ENCODE results near the gene MVB12B.
"Not testable (repeated sequence)": the region's sequence is repeated elsewhere in the genome, so short reads cannot be mapped to it uniquely, and the experiment has no call there.

The MVB12B gene

DNA sequence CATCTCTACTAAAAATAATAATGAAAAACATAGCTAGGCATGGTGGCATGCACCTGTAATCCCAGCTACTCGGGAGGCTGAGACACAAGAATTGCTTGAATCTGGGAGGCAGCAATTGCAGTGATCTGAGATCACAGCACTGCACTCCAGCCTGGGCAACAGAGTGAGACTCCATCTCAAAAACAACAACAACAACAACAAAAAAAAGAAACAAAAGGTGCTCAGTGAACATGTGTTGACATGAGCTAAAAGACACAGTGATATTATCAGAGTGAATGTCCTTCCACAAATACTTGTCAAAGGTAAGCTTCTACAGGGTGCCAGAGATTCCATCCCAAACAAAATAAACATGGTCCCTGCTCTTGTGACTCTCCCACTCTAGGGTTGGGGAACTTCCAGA, 211.9 kb downstream of the MVB12B start:
- Histone ChIP-seq H3K4me3 (ENCODE audit: low read length) (no peak overlapping the region), H3K9ac (ENCODE audit: low read length) (no peak overlapping the region), H3K27me3 (replicated peaks; ENCODE audit: control insufficient read depth, insufficient read depth, low read length) (peaks cover 29% of the 10 kb centered on the region), H3K4me1 (ENCODE audit: control insufficient read depth, insufficient read depth, low read length) (no peaks in the 10 kb centered on the region), H3K36me3 (ENCODE audit: control insufficient read depth, insufficient read depth, low read length, severe bottlenecking) (no peaks in the 10 kb centered on the region), H3K9me3 (ENCODE audit: control insufficient read depth, low read length) (no peaks in the 10 kb centered on the region)
- DNase-seq (ENCODE audit: low read depth) = no peak

DNA sequence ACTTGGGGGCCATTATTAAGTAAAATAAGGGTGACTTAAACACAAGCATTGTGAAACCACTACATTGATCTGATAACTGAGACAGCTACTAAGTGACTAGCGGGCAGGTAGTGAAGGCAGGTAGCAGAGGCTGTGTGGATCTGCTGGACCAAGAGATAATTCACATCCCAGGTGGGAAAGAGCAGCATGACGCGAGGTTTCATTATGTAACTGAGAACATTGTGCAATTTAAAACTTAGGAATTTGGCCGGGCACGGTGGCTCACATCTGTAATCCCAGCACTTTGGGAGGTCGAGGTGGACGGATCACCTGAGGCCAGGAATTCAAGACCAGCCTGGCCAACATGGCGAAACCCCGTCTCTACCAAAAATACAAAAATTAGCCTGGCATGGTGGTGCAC, 213.8 kb downstream of the MVB12B start:
- not testable (repeated sequence) for H3K9ac ChIP-seq (ENCODE audit: low read length); DNase-seq (ENCODE audit: low read depth); H3K9me3 ChIP-seq (ENCODE audit: control insufficient read depth, low read length); H3K4me3 ChIP-seq (ENCODE audit: low read length); H3K36me3 ChIP-seq (ENCODE audit: control insufficient read depth, insufficient read depth, low read length, severe bottlenecking); H3K4me1 ChIP-seq (ENCODE audit: control insufficient read depth, insufficient read depth, low read length)
- peaks cover 17% of the 10 kb centered on the region for H3K27me3 ChIP-seq (replicated peaks; ENCODE audit: control insufficient read depth, insufficient read depth, low read length)

DNA sequence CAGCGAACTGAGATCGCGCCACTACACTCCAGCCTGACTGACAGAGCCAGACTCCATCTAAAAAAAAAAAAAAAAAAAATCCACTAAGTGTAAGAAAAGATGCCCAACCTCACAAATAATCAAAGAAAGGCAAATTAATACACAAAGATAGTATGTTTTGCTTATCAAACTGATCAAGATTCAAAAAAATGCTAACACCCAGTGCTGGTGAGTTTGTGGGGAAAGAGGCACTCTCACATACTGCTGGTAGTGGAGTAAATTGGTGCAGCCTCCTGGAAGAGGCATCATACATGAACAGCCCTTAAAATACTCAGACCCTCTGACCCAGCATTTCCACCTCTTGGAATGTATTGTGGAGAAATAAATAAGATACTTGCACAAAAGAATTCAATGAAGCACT, 216.9 kb downstream of the MVB12B start:
- no peak overlapping the region for H3K9ac ChIP-seq (ENCODE audit: low read length)
- DNase-seq (ENCODE audit: low read depth) = no peak
- H3K9me3 ChIP-seq (ENCODE audit: control insufficient read depth, low read length) = no peaks in the 10 kb centered on the region
- H3K4me3 ChIP-seq (ENCODE audit: low read length) = no peak overlapping the region
- H3K36me3 ChIP-seq (ENCODE audit: control insufficient read depth, insufficient read depth, low read length, severe bottlenecking) = no peaks in the 10 kb centered on the region
- H3K27me3 ChIP-seq (replicated peaks; ENCODE audit: control insufficient read depth, insufficient read depth, low read length) = peaks cover 14% of the 10 kb centered on the region
- H3K4me1 ChIP-seq (ENCODE audit: control insufficient read depth, insufficient read depth, low read length) = no peaks in the 10 kb centered on the region

DNA sequence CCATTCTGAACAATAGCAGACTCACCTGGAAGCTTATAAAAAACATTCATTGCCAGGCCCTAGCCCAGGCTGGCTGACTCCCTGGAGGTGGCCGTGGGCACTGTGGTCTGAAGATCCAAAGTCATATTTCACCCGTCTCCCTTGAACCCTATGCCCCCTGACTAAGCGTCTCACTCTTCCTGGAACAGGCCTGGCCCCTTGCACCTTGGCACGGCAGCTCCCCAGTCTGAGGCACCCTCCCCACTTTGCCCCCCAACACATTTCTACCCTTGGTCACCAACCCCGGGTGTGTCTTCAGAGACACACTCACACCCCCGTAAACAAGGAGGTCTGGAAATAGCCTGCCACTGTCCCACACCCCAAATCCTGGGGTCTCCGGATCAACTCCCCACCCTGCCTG, 218.5 kb downstream of the MVB12B start:
- Histone ChIP-seq H3K4me3 (ENCODE audit: low read length) (no peak overlapping the region), H3K4me1 (ENCODE audit: control insufficient read depth, insufficient read depth, low read length) (no peaks in the 10 kb centered on the region), H3K27me3 (replicated peaks; ENCODE audit: control insufficient read depth, insufficient read depth, low read length) (peaks cover 27% of the 10 kb centered on the region), H3K9me3 (ENCODE audit: control insufficient read depth, low read length) (no peaks in the 10 kb centered on the region), H3K9ac (ENCODE audit: low read length) (no peak overlapping the region), H3K36me3 (ENCODE audit: control insufficient read depth, insufficient read depth, low read length, severe bottlenecking) (no peaks in the 10 kb centered on the region)
- no peak for DNase-seq (ENCODE audit: low read depth)

DNA sequence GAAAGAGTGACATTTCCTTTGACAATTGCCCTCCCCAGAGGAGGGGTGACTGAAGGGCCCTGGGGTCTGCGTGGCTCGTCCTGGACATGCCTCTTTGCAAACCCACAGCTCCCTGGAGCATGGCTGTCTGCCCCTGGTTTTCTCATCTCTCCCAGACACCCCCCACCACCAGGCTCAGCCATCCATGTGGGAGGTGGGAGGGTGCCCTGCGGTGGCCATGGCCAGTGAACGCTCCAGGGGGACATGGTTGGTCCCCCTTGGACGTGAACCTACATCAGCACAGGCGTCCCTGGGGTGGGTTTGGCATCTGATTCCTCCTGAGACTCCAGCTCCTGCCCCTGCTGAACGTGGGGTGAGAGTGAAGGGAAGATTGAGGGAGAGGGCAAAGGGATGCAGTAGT, 219.4 kb downstream of the MVB12B start:
- H3K27me3 ChIP-seq (replicated peaks; ENCODE audit: control insufficient read depth, insufficient read depth, low read length) = peaks cover 32% of the 10 kb centered on the region
- no peaks in the 10 kb centered on the region for H3K36me3 ChIP-seq (ENCODE audit: control insufficient read depth, insufficient read depth, low read length, severe bottlenecking)
- no peaks in the 10 kb centered on the region for H3K9me3 ChIP-seq (ENCODE audit: control insufficient read depth, low read length)
- DNase-seq (ENCODE audit: low read depth) = no peak
- H3K9ac ChIP-seq (ENCODE audit: low read length) = no peak overlapping the region
- H3K4me1 ChIP-seq (ENCODE audit: control insufficient read depth, insufficient read depth, low read length) = no peaks in the 10 kb centered on the region
- no peak overlapping the region for H3K4me3 ChIP-seq (ENCODE audit: low read length)

DNA sequence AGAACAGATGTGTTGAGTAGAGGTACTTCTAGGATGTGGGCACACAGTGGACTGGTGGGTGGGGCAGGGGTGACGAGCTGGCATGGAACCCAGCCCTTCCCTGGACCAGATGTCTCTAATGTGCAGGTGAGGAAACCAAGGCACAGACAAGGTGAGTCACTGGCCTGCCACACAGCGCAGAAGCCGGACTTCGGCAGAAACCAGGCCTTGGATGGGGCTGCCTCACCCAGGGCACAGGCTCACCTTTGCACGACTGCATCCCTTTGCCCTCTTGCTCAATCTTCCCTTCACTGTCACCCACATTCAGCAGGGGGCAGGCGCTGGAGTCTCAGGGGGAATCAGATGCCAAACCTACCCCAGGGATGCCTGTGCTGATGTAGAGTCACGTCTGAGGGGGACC, 221.7 kb downstream of the MVB12B start:
- H3K36me3 ChIP-seq (ENCODE audit: control insufficient read depth, insufficient read depth, low read length, severe bottlenecking) = no peaks in the 10 kb centered on the region
- no peaks in the 10 kb centered on the region for H3K4me1 ChIP-seq (ENCODE audit: control insufficient read depth, insufficient read depth, low read length)
- H3K9ac ChIP-seq (ENCODE audit: low read length) = no peak overlapping the region
- no peak overlapping the region for H3K4me3 ChIP-seq (ENCODE audit: low read length)
- no peaks in the 10 kb centered on the region for H3K9me3 ChIP-seq (ENCODE audit: control insufficient read depth, low read length)
- DNase-seq (ENCODE audit: low read depth) = no peak
- H3K27me3 ChIP-seq (replicated peaks; ENCODE audit: control insufficient read depth, insufficient read depth, low read length) = peaks cover 32% of the 10 kb centered on the region

DNA sequence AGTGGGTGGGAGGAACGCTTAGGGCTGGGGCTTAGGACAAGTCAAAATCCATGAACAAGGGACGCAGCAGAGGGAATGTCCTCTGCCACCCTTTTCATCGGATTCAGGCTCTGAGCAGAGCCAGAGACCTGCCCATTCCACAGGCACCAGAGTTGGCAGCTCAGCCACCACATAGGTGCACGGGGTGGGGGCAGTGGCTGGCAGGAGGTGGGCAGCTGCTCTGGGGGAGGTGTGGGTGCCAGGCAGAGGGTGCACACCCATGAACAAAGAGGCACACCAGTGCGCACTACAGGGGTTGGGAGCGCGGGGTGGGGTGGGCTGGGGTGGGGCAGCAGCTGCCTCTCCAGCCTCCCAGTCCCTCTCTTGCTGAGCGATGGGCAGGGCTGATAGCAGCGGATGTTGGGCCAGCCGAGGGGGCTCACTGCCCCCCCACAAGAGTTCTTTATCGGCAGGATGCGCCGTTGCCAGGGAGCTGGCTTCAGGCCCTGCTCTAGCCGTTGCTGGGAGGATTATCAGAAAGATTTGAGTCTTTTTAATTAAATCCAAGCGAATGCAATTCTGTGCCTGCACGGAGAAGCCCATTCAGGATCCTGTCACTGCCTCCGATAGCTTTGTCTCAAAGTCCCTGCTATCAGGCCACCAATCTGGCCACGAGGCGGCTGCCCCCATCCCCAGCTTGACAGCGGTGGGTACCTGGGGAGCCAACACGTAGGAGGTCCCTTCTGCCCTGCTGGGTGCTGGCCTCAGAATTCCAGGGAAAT, 222.8 kb downstream of the MVB12B start:
- DNase-seq (ENCODE audit: low read depth) = no peak
- peaks cover 32% of the 10 kb centered on the region for H3K27me3 ChIP-seq (replicated peaks; ENCODE audit: control insufficient read depth, insufficient read depth, low read length)
- H3K36me3 ChIP-seq (ENCODE audit: control insufficient read depth, insufficient read depth, low read length, severe bottlenecking) = no peaks in the 10 kb centered on the region
- no peak overlapping the region for H3K9ac ChIP-seq (ENCODE audit: low read length)
- H3K4me1 ChIP-seq (ENCODE audit: control insufficient read depth, insufficient read depth, low read length) = no peaks in the 10 kb centered on the region
- H3K4me3 ChIP-seq (ENCODE audit: low read length) = no peak overlapping the region
- H3K9me3 ChIP-seq (ENCODE audit: control insufficient read depth, low read length) = no peaks in the 10 kb centered on the region

DNA sequence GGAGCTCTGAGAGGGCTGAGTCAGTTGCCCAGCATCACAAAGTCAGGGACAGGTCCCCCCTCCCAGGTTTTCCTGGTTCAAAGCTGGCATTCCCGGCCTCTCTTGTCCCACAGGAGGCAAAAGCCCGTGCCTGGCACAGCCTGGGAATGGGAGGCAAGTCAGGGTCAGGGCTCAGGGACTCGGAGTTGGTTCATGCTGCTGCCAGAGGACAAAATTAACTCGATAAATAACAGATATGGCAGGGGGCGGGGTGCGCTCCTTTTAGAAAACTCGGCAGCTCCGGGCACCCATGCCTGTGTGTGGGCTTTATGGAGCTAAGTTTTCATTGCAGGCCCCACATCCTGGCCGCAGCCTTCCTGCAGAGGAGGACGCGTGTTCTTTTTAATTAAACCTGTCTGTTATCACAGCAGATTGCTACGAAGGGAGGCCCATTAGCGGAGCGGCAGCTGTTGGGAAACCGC, 224.3 kb downstream of the MVB12B start:
- H3K4me1 ChIP-seq (ENCODE audit: control insufficient read depth, insufficient read depth, low read length) = no peaks in the 10 kb centered on the region
- H3K9me3 ChIP-seq (ENCODE audit: control insufficient read depth, low read length) = no peaks in the 10 kb centered on the region
- H3K36me3 ChIP-seq (ENCODE audit: control insufficient read depth, insufficient read depth, low read length, severe bottlenecking) = no peaks in the 10 kb centered on the region
- no peak overlapping the region for H3K4me3 ChIP-seq (ENCODE audit: low read length)
- no peak for DNase-seq (ENCODE audit: low read depth)
- no peak overlapping the region for H3K9ac ChIP-seq (ENCODE audit: low read length)
- peaks cover 29% of the 10 kb centered on the region for H3K27me3 ChIP-seq (replicated peaks; ENCODE audit: control insufficient read depth, insufficient read depth, low read length)

DNA sequence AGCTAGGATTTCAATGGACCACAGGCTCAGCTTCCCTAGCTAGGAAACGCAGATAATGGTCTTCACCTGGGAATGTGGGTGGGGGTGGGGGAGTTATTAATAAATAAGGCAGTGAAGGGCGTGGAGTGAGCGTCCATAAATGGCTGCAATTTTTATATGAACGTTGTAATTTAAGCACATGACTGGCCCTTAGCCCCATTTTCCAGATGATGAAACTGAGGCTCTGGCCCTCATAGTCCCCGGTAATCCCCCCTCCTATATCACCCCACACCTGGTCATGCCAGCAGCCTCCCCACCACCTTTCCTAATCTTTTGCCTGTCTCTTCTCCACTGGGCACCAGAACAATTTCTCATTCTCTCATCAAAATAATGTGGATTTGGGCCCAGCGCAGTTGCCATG, 225.2 kb downstream of the MVB12B start:
- Histone ChIP-seq H3K4me3 (ENCODE audit: low read length) (no peak overlapping the region), H3K4me1 (ENCODE audit: control insufficient read depth, insufficient read depth, low read length) (no peaks in the 10 kb centered on the region), H3K36me3 (ENCODE audit: control insufficient read depth, insufficient read depth, low read length, severe bottlenecking) (no peaks in the 10 kb centered on the region)

DNA sequence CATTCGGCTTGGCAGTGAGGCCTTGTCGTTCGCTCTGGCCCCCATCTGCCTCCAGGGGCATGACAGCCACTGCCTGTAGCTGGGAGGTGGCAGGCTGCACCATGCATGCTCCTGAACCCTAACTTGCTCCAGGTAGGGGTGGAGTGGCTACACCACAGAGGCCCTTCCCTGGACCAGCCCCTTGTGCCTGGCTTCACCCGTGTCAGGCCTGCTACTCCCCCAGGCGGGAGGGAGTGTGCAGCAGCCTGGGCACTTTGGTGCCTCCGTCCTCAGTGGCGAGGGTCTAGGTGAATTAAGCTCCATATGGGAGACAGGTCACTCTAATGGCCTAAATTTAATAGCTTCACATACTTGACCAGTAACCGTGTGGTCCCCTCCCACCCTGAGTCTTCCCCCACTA, 227.7 kb downstream of the MVB12B start:
- H3K4me1 ChIP-seq (ENCODE audit: control insufficient read depth, insufficient read depth, low read length) = no peaks in the 10 kb centered on the region
- no peaks in the 10 kb centered on the region for H3K9me3 ChIP-seq (ENCODE audit: control insufficient read depth, low read length)
- H3K9ac ChIP-seq (ENCODE audit: low read length) = no peak overlapping the region
- DNase-seq (ENCODE audit: low read depth) = no peak
- no peak overlapping the region for H3K4me3 ChIP-seq (ENCODE audit: low read length)
- peaks cover 23% of the 10 kb centered on the region for H3K27me3 ChIP-seq (replicated peaks; ENCODE audit: control insufficient read depth, insufficient read depth, low read length)
- H3K36me3 ChIP-seq (ENCODE audit: control insufficient read depth, insufficient read depth, low read length, severe bottlenecking) = no peaks in the 10 kb centered on the region

More for the DNA sequence above, 225.2 kb downstream of the MVB12B start:
- no peak for DNase-seq (ENCODE audit: low read depth)
- no peak overlapping the region for H3K9ac ChIP-seq (ENCODE audit: low read length)
- no peaks in the 10 kb centered on the region for H3K9me3 ChIP-seq (ENCODE audit: control insufficient read depth, low read length)
- H3K27me3 ChIP-seq (replicated peaks; ENCODE audit: control insufficient read depth, insufficient read depth, low read length) = peaks cover 26% of the 10 kb centered on the region

DNA sequence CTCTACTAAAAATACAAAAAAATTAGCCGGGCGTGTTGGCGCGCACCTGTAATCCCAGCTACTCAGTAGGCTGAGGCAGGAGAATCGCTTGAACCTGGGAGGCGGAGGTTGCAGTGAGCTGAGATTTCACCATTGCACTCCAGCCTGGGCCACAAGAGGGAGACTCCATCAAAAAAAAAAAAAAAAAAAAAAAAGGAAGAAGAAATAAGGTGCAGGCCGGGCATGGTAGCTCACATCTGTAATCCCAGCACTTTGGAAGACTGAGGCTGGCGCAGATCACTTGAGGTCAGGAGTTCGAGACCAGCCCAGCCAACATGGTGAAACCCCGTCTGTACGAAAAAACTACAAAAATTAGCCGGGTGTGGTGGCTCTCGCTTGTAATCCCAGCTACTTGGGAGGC, 228.8 kb downstream of the MVB12B start:
- not testable (repeated sequence) for H3K36me3 ChIP-seq (ENCODE audit: control insufficient read depth, insufficient read depth, low read length, severe bottlenecking); H3K4me3 ChIP-seq (ENCODE audit: low read length); DNase-seq (ENCODE audit: low read depth); H3K9ac ChIP-seq (ENCODE audit: low read length); H3K4me1 ChIP-seq (ENCODE audit: control insufficient read depth, insufficient read depth, low read length); H3K9me3 ChIP-seq (ENCODE audit: control insufficient read depth, low read length)
- peaks cover 28% of the 10 kb centered on the region for H3K27me3 ChIP-seq (replicated peaks; ENCODE audit: control insufficient read depth, insufficient read depth, low read length)
